ENCODE measurements around the gene PCDHA6. TPM values are rescaled to one million over a fixed set of nuclear protein-coding genes. Genes with fewer than 3 reads are reported as not detected.
"Not testable (repeated sequence)": the region's sequence is repeated elsewhere in the genome, so short reads cannot be mapped to it uniquely, and the experiment has no call there.

PCDHA6 gene
- total and polyA plus RNA-seq, 2 experiments from 2014 or later, result 0.22 TPM; not detected in 1

- TF ChIP-seq EZH2phosphoT487 (IDR thresholded peaks at IDR 0.05; ENCODE audit: insufficient read depth, low read depth), result no peak
- TF ChIP-seq EZH2 (IDR thresholded peaks at IDR 0.05; ENCODE audit: insufficient read depth, poor library complexity, severe bottlenecking), result no peak
- Histone ChIP-seq H3K4me1 (ENCODE audit: insufficient read depth) (no peaks in the 10 kb centered on the region), H3K4me2 (ENCODE audit: unreplicated experiment) (no peak overlapping the region), H2AFZ (no peak overlapping the region), H3K9ac (no peak overlapping the region), H3K79me2 (ENCODE audit: insufficient read depth) (no peaks in the 10 kb centered on the region), H4K20me1 (ENCODE audit: insufficient read depth) (no peaks in the 10 kb centered on the region), H3K9me2 (ENCODE audit: insufficient read depth) (no peaks in the 10 kb centered on the region), H3K36me3 (ENCODE audit: low read depth) (no peaks in the 10 kb centered on the region), H3K4me3 (no peak overlapping the region), H3K27ac (no peak overlapping the region), H3F3A (ENCODE audit: insufficient read depth) (no peaks in the 10 kb centered on the region), H3K27me3 (replicated peaks; ENCODE audit: insufficient read depth) (no peaks in the 10 kb centered on the region), H3K9me3 (ENCODE audit: low read depth) (no peaks in the 10 kb centered on the region)
- DNase-seq, result no peak
- in situ Hi-C loops (cut with MboI), result no loop called here
- WGBS, 2 experiments (ENCODE audit: low coverage in 1 of 2, low lambda C conversion rate in 2 of 2, missing lambda C conversion rate in 2 of 2), result 49 to 50% methylated on average over 80 to 99 of the region's 103 CpGs
Observed at GRCh38 chr5:140835622-140836510, 8.1 kb downstream of the PCDHA6 start.

- no peak within 1 kb of the TSS for H2AFZ ChIP-seq
- H3K36me3 ChIP-seq (ENCODE audit: low read depth), result no peaks in the 10 kb centered on the region
- H3K4me2 ChIP-seq (ENCODE audit: unreplicated experiment), result no peak within 1 kb of the TSS
- peak; percentile 10 for DNase-seq
- H3K9me2 ChIP-seq (ENCODE audit: insufficient read depth), result no peaks in the 10 kb centered on the region
- H3K9ac ChIP-seq, result no peak within 1 kb of the TSS
- H3K79me2 ChIP-seq (ENCODE audit: insufficient read depth), result no peaks in the 10 kb centered on the region
- H3K9me3 ChIP-seq (ENCODE audit: low read depth), result no peaks in the 10 kb centered on the region
- H3K27me3 ChIP-seq (replicated peaks; ENCODE audit: insufficient read depth), result no peaks in the 10 kb centered on the region
- WGBS, 2 experiments (ENCODE audit: low coverage in 1 of 2, low lambda C conversion rate in 2 of 2, missing lambda C conversion rate in 2 of 2), result 26 to 28% methylated on average over 47 of the region's 47 CpGs
- H3K4me3 ChIP-seq, result no peak within 1 kb of the TSS
- H3K27ac ChIP-seq, result no peak within 1 kb of the TSS
- no peak for TF ChIP-seq EZH2 (IDR thresholded peaks at IDR 0.05; ENCODE audit: insufficient read depth, poor library complexity, severe bottlenecking)
- TF ChIP-seq EZH2phosphoT487 (IDR thresholded peaks at IDR 0.05; ENCODE audit: insufficient read depth, low read depth), result no peak
- H3F3A ChIP-seq (ENCODE audit: insufficient read depth), result no peaks in the 10 kb centered on the region
- H3K4me1 ChIP-seq (ENCODE audit: insufficient read depth), result no peaks in the 10 kb centered on the region
- in situ Hi-C loops (cut with MboI), result no loop called here
- no peaks in the 10 kb centered on the region for H4K20me1 ChIP-seq (ENCODE audit: insufficient read depth)
Observed at GRCh38 chr5:140840978-140841962, 13.5 kb downstream of the PCDHA6 start, which contains the start of gene PCDHA8. Gene PCDHA8, plus strand, starts transcription at chr5:140841187. Its CDS starts 135 bp downstream, at chr5:140841322.

GRCh38 chr5:140842798-140843733 is 15.3 kb downstream of the PCDHA6 start:
- Histone ChIP-seq H3K4me2 (ENCODE audit: unreplicated experiment) (no peak overlapping the region), H3K36me3 (ENCODE audit: low read depth) (no peaks in the 10 kb centered on the region), H3K4me1 (ENCODE audit: insufficient read depth) (no peaks in the 10 kb centered on the region), H3K79me2 (ENCODE audit: insufficient read depth) (no peaks in the 10 kb centered on the region), H2AFZ (no peak overlapping the region), H3F3A (ENCODE audit: insufficient read depth) (no peaks in the 10 kb centered on the region), H3K9me3 (ENCODE audit: low read depth) (no peaks in the 10 kb centered on the region), H3K27me3 (replicated peaks; ENCODE audit: insufficient read depth) (no peaks in the 10 kb centered on the region), H3K9me2 (ENCODE audit: insufficient read depth) (no peaks in the 10 kb centered on the region), H3K27ac (no peak overlapping the region), H3K9ac (no peak overlapping the region), H4K20me1 (ENCODE audit: insufficient read depth) (no peaks in the 10 kb centered on the region), H3K4me3 (no peak overlapping the region)
- in situ Hi-C loops (cut with MboI), result no loop called here
- DNase-seq, result no peak
- TF ChIP-seq EZH2 (IDR thresholded peaks at IDR 0.05; ENCODE audit: insufficient read depth, poor library complexity, severe bottlenecking), result no peak
- no peak for TF ChIP-seq EZH2phosphoT487 (IDR thresholded peaks at IDR 0.05; ENCODE audit: insufficient read depth, low read depth)
- WGBS, 2 experiments (ENCODE audit: low coverage in 1 of 2, low lambda C conversion rate in 2 of 2, missing lambda C conversion rate in 2 of 2), result 49 to 52% methylated on average over 84 to 85 of the region's 87 CpGs

GRCh38 chr5:140848139-140849102 is 20.7 kb downstream of the PCDHA6 start, which contains the start of gene PCDHA9:
Gene PCDHA9, plus strand, starts transcription at chr5:140848382. Its CDS starts 114 bp downstream, at chr5:140848496.
- H3K9me2 ChIP-seq (ENCODE audit: insufficient read depth); H3K4me1 ChIP-seq (ENCODE audit: insufficient read depth); H3K4me3 ChIP-seq; H3F3A ChIP-seq (ENCODE audit: insufficient read depth); H3K9ac ChIP-seq; in situ Hi-C loops (cut with MboI); H3K79me2 ChIP-seq (ENCODE audit: insufficient read depth); H3K27ac ChIP-seq; H3K36me3 ChIP-seq (ENCODE audit: low read depth); H3K9me3 ChIP-seq (ENCODE audit: low read depth); H3K4me2 ChIP-seq (ENCODE audit: unreplicated experiment); H3K27me3 ChIP-seq (replicated peaks; ENCODE audit: insufficient read depth); H2AFZ ChIP-seq; H4K20me1 ChIP-seq (ENCODE audit: insufficient read depth): not testable (repeated sequence)
- DNase-seq, result peak; percentile 7
- WGBS, 2 experiments (ENCODE audit: low coverage in 1 of 2, low lambda C conversion rate in 2 of 2, missing lambda C conversion rate in 2 of 2), result 17 to 21% methylated on average over 29 to 38 of the region's 48 CpGs

- H3K36me3 ChIP-seq (ENCODE audit: low read depth); H4K20me1 ChIP-seq (ENCODE audit: insufficient read depth); H3K79me2 ChIP-seq (ENCODE audit: insufficient read depth); H3F3A ChIP-seq (ENCODE audit: insufficient read depth); H3K9me2 ChIP-seq (ENCODE audit: insufficient read depth); in situ Hi-C loops (cut with MboI); H3K27ac ChIP-seq; H3K9ac ChIP-seq; H3K4me1 ChIP-seq (ENCODE audit: insufficient read depth); H3K4me3 ChIP-seq; H2AFZ ChIP-seq; H3K9me3 ChIP-seq (ENCODE audit: low read depth); H3K4me2 ChIP-seq (ENCODE audit: unreplicated experiment); DNase-seq; H3K27me3 ChIP-seq (replicated peaks; ENCODE audit: insufficient read depth): not testable (repeated sequence)
- WGBS, 2 experiments (ENCODE audit: low coverage in 1 of 2, low lambda C conversion rate in 2 of 2, missing lambda C conversion rate in 2 of 2), result 47 to 49% methylated on average over 96 to 101 of the region's 101 CpGs
Observed at GRCh38 chr5:140849831-140850634, 22.3 kb downstream of the PCDHA6 start.

Measured in GM23248 (cell line).